Activated CD8-positive, alpha-beta memory T cell treated with anti-CD3 and anti-CD28 coated beads for 1 hour (primary cell): ENCODE data around the gene IKBKG.
"Not testable (repeated sequence)": the region's sequence is repeated elsewhere in the genome, so short reads cannot be mapped to it uniquely, and the experiment has no call there.

Experiments used
- DNase-seq, 2 donors: peaks; one replicate each; pipeline ENCODE4 v3.0.0-alpha.2; 2020; ENCODE audit warnings: low read depth in 1 of 2; ENCODE audit errors: extremely low read depth in 1 of 2

IKBKG gene

DNA sequence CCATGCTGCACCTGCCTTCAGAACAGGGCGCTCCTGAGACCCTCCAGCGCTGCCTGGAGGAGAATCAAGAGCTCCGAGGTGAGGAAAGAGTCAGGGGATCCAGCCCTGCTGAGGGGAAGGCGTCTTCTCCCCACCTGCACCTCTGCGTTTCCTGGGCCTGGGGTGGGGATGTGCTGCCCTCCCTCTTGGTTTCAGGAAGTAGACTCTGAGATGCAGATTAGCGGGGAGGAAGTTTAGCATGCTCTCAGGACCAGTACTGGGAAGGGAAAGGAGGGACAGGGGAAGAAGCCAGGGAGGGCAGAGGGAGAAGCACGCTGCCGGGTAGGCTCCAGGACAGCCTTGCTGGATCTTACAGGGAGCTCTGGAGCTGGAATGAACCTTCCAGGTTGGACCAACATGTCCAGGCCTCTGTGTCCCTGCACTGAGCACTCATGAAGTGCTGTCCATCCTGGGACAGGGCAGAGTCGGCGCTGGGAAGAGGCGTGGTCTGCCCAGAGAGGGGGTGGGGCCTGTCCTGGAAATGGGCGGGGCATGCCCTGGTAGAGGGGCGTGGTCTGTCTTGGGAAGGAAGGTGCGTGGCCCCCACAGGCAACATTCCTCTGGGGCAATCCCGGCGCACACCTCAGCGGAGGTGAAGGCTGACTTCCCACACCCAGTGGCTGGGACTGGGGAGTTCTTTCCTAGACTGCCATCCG is 4.8 kb downstream of the IKBKG start:
- DNase-seq: not testable (repeated sequence)

DNA sequence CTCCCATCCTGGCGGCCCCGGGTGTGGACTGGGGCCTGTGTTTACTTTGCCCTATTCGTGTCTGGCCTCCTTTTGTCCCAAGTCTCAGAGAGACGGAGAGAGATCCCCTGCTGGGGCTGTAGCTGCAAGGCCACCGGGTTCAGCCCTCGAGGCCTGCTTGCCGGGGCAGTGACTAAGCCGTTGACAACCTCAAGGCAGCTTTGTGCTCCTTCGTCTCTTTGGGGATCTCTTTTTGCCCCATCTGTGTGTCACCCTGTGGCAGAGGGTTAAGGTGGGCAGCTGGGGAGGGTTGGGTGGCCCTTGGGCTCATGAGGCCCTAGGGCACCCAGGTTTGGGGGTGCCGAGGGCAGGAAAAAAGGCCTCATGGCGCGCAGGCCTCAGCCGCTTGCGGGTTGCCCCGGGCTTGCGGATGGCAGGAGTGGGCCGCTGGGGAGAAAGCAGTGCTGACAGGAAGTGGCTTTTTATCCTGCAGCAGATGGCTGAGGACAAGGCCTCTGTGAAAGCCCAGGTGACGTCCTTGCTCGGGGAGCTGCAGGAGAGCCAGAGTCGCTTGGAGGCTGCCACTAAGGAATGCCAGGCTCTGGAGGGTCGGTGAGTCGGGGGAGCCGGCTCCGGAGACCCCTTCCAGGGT is 10.8 kb downstream of the IKBKG start:
- not testable (repeated sequence) for DNase-seq

DNA sequence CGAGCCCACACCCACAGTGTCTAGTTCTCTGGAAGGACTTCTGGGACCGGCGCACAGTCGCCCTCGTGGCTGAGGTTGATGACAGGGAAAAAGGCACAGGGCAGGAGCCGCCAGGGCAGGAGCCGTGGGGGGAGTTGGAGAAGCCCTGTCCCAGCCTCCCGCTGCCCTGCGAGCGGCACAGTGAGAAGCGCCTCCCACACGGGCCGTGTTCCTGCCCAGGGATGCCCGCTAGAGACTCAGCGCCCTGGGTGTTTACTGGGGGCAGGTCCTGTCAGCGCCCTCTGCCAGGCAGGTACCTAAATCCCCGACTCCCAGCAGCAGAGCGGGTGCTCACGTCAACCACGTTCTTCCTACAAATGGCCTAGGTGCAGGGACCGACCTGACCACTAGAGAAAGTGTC is 11.5 kb downstream of the IKBKG start:
- not testable (repeated sequence) for DNase-seq

DNA sequence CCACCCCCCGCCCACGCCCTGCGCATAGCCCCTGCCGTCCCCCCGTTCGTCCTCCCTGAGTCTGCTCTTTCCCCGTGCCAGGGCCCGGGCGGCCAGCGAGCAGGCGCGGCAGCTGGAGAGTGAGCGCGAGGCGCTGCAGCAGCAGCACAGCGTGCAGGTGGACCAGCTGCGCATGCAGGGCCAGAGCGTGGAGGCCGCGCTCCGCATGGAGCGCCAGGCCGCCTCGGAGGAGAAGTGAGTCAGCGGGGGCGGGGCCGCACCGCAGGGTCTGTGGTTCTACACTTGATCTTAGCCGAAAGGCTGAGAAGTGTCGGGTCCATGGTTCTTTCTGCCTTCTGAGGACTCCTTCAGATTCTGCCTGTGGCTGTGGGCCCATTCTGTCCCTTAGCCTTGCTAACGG is 12.9 kb downstream of the IKBKG start:
- DNase-seq: not testable (repeated sequence)

DNA sequence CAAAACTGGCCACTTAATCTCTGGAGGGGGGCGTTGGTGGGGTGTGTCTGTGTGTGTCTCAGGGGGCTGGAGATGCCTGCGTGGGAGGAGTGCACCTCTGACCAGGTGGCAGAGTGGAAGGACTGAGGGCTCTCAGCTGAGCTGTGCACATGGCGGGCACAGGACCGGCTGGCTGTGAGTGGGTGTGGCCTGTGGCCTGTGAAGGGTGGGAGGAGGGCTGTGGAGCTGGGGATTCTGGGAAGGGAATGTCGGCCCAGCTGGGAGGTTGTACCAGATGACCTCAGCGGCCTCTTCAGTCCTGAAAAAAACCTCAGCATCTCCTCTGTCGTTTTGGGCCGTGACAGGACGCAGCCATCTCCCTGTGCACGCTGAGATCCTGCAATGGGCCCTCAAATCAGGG is 14.9 kb downstream of the IKBKG start:
- not testable (repeated sequence) for DNase-seq

DNA sequence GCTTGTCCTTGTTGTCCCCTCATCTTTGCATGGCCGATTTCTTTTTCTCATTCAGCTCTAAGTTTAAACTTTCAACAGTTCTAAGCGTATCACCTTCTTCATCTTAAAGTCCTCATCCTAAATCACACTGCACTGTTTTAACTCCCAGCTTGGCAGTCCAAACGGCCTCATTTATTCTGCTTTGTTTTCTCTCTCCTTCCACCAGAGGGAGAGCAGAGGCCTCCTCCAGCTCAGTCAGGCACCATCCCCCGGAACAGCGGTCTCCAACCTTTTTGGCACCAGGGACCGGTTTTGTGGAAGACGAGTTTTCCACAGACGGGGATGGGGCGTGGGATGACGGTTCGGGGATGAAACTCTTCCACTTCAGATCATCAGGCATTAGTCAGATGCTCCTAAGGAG is 22.9 kb downstream of the IKBKG start:
- not testable (repeated sequence) for DNase-seq

DNA sequence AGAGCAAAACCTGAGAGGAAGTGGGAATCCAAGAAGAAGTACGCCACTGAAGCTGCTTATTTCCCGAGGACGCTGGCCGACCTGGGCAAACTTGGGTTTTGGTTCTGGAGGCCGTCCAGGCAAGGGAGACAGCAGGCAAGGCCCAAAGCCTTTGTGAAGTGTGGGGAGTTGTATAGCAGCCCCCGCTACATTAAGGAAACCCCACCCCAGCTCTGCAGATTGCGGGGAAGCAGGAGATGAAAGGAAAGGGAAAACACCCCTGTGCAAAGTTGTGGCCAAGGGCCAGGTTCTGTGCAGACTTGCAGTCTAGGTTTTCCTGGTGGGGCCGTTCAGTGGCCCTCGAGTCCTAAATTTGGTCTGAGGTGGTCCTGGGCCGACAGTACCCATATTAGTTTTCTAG is 25.6 kb downstream of the IKBKG start:
- not testable (repeated sequence) for DNase-seq

DNA sequence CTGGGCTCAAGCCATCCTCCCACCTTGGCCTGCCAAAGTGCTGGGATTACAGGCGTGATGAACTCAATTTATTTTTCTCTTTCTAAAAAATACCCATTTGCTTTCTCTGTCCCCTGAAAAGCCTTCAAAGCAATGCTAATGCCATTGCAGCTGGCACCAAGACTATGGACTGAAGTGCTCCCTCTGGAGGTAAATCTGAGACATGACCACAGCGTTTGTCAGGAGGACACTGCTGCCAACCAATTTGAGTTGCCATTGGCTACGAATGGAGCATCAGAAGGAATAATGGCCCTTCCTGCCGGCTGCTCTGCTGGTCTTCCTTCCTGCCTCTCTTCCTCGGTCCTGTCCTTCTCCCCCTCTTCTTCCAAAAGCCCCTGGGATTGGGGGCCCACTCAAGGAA is 27.7 kb downstream of the IKBKG start:
- DNase-seq: not testable (repeated sequence)

DNA sequence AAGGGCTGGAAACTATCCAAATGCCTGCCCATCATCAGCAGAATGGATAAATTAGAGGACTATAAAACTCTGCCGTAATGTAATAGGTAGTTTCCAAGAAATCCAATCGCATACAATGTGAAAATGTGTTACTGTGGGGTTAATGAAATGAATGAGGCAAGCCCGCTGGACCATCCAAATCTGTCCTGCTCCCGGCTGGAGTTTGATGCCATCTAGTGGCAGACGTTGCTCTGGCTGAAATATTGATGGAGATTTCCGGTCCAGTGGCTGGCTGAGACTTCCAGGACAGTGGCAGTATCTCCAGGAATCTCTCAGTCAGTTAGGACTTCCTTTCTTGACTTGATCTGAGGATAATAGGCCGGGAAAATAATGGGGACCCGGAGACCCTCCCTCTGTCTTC is 35.6 kb downstream of the IKBKG start:
- not testable (repeated sequence) for DNase-seq

DNA sequence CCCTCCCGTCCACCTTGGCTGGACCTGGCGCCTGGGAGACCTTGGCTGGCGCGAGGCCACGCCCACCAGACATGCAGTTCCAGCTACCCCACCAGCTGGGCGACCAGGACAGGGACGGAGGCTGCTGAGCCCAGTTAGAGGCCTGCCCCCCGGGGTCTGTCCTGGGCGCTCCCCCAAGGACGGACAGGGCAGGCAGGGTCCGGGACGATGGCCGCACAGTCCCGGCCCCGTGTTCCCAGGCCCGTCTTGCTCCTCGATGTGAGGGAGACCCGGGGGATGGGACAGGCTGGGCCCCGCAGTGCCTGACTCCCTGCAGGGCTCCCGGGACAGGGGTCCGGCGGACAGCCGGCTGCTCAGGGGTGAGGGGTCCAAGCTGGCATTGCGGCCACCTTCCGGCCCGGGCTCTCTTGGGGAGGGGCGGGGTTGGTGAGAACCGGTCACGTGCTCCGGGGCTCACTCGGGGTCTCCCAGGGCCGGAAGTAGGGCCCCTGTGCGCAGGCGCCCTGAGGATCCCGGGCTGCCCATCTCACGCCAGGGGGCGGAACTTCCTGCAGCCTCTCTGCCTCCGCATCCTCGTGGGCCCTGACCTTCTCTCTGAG is 37.3 kb downstream of the IKBKG start, which contains the start of gene CTAG1A:
TSS of gene CTAG1A (plus strand) at position 549 of the 599 bp plus-strand sequence. CDS start 74 bp downstream, outside the sequence.
- DNase-seq: not testable (repeated sequence)

DNA sequence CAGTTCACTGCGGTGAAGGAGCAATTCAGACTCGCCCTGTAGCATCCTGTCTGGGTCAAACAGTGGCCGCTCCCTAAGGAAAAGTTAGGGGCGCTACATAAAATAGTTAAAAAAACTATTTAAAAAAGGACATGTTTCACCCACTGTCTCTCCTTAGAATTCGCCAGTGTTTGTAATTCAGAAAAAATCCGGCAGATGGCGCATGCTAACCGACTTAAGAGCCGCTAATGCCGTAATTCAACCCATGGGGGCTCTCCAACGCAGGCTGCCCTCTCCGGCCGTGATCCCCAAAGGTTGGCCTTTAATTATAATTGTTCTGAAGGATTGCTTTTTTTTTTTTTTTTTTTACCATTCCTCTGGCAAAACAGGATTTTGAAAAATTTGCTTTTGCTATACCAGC is 43.0 kb downstream of the IKBKG start:
- not testable (repeated sequence) for DNase-seq

DNA sequence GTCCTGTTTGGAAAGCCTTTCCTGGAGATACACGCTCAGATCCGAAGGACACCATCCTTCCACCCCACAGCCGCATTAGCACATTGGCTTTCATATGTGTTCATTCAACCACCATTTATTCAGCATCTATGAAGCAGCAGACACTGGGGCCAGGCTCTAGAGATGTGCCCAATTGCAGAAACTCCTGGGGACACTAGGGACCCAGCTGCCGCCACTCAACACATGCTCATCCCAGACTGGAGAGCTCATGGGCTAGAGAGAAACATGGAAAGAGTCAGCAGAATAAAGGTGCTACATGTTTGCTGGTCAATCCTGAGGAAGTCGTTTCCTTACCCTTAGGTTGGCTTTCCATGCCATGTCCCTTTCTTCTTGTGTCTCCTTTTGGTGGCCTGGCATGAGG is 45.1 kb downstream of the IKBKG start:
- DNase-seq: no peak

DNA sequence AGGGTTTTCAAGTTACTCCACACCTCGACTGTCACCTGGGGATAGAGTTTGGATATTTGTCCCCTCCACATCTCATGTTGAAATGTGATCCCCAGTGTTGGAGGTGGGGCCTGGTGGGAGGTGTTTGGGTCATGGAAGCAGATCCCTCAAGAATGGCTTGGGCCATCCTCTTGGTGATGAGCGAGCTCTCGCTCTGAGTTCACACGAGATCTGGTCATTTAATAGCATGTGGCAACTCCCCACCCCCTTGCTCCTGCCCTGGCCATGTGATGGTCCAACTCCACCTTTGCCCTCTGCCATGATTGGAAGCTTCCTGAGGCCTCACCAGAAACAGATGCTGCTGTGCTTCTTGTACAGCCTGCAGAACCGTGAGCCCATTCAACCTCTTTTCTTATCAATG is 45.8 kb downstream of the IKBKG start:
- no peak for DNase-seq

DNA sequence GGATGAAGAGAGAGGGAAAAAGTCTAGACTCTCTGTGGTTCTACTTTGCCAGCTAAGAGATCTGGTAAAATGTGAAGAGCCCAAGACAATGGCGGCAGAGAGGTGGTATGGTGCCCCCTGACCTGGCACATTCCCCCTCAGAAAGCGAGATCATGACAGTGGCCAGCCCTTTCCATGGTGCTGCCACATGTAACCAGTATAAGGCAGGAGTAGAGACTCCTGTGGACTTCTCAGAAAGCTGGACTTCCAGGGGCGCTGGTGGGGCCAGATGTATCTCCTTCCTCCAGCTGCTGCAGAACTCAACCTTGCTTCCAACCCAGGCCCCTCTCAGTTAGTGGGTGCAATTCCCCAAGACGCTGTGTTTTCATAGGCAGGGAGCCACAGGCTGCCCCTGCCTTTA is 47.1 kb downstream of the IKBKG start:
- no peak for DNase-seq

DNA sequence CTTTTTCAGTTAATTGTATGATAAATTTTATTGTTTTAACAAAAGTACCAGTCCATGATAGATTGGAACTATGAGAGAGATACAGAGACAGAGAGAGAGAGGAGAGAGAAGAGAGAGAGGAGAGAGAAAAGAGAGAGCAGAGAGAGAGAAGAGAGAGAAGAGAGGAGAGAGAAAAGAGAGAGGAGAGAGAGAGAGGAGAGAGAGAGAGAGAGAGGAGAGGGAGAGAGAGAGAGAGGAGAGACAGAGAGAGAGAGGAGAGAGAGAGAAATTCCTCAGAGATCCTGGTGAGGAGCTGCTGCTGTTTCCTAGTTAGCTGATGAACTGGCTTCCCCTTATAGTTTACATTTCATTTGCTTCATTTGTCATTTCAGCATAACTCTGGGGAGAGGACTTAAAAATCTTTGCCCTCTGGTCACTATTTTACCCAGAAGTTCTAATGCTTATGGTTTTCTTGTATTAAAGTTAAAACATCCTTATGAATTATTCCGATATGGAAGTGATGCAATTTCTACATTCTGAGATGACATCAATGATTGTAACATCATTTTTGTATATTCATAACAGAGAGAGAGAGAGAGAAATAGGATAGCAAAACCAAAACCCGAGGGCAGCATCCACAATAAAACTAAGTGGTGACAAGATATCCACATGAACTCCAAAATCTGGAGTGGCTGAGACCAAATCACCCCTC is 48.3 kb downstream of the IKBKG start:
- no peak for DNase-seq

DNA sequence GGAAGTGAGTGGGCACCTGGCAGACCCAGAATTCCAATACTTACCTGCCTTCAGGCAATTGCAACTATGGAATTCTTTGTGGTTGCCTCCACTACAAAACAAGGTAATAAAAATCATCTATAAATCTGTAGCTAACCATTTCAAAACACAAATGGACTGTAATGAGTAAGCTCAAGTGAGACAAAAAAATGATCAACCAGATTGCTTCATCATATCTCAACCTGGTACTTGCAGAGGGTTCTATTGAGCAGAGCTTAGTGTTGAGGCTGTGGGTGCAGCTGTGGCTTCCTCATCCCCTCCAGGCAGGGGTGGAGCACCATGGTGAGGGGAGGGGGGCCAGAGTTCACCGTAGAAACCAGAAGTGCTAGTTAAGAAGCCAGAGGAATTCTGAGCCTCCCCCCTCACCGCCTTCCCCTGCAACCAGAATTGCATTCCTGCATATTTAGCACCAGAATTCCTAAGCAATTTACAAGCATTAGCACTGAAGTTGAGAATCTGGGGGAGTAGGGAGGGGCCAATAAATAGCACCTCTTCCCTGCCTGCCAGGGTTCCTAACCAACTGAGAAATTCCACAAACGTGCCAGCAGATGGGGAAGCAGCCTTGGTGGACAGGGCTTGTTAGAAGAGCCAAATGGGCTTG is 49.0 kb downstream of the IKBKG start:
- no peak for DNase-seq

DNA sequence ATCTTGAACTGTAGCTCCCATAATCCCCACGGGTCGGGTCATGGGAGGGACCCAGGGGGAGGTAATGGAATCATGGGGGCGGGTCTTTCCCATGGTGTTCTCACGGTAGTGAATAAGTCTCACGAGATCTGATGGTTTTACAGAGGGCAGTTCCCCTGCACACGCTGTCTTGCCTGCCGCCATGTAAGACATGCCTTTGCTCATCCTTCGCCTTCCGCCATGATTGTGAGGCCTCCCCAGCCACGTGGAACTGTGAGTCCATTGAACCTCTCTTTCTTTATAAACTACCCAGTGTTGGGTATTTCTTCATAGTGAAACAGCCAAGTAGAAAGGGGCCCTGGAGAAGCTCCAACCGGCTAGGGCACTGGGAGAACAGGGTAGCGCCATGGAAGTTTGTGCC is 49.8 kb downstream of the IKBKG start:
- DNase-seq: no peak

DNA sequence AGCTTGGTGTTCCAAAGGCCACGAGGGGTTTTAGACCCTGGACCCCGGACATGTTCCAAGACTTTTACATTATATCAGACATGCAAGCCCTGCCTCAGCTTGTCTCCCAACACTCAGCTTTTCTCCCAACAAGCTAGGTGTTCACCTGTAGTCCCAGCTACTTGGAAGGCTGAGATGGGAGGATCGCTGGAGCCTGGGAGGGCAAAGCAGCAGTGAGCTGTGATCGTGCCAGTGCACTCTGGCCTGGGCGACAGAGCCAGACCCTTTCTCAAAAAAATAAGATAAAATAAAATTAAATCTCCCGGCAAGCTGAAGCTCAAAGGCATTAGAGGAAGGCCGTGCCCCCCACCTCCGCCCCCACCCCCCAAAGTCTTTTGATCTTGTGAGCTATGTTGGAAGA is 51.2 kb downstream of the IKBKG start:
- no peak for DNase-seq

DNA sequence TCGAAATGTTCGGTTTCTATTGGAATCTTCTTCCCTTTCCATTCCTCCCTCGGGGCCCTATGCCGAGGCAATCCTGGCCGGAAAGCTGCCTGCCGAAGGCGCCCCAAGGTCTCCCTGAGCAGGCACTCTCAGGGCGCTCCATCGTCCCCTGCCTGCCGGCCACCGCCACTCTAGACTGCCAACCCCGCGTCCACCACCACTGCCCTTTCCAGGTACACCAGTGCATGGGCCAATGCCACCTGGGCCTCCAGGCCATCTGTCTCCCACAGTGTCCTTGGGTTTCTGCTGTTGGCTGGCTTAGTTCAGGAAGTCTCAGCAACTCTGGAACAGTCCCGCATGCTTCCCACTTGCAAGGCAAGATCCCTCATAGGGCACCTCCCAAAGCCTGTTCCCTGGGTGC is 52.1 kb downstream of the IKBKG start:
- DNase-seq: no peak

DNA sequence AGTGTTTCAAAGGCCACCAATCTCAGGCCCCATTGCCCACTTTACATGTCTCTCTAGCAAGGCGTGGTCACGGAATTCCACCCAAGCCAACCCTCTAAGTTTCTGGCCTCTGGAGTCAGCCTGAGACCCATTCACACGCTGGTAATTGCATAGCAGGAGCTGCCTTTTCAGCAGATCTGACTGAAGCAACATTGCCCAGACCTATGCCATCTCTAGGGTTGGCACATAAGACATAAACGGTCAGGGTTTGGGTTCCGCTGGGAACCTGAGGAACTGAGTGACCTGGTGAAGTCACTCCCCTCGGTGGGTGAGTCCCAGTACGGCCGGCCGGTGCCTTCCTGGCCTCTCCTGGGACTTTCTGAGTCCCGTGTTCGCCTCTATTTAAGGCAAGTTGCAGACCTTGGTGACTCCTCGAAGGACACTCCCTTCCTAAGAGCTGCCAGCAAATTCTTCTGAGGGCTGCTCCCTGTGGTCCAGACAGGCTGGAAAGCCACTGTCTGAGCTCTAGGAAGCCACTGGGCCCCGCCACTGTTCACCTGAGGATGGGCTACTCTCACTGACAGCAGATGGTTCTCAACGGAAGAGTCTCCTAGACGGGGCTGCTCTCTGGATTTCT is 53.4 kb downstream of the IKBKG start:
- DNase-seq: no peak

DNA sequence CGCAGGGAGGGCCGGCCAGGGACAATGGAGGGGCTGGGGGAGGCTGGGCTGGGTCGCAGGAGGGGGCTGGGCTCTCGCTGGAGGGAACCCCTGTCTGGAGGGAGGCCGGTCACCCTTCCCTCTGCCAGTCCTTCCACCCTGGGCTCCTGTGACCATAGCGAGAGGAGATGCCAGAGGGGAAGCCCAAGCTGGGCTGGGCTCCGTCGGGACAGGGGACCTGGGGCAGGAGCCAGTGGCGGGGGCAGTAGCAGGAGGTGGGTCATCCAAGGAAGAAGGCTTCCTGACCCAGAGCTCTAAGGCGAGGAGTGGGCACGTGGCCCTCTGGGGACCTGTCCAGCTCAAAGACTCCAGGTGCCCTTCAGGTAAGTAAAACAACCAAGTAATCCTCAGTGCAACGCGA is 54.8 kb downstream of the IKBKG start:
- no peak for DNase-seq
